ENCODE data around the gene BABAM2. TPM values are rescaled to one million over a fixed set of nuclear protein-coding genes. Genes with fewer than 3 reads are reported as not detected.
A peak's percentile ranks its signal among the peaks of the same experiment; 100 is the strongest.

The BABAM2 gene
- total RNA-seq, 4 donors from 2014 or later: 57.2 to 72.2 (median 67.5) TPM

DNA sequence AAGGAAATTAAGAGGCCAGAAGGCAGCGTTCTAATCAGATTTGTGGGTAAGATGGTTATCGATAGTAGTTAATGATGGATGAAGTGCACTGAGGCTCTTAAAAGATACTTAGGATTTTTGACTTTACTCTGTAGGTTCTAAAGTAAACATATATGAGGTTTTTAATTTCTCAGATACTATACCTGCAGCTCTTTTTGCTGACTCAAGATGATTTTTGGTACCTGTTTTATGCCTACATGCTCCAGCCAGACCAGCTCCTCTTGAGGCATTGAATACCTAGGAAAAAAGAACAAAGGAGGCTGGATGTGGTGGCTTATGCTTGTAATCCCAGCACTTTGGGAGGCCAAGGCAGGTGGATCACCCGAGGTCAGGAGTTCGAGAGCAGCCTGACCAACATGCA lies 260.5 kb downstream of the BABAM2 start:
- no peak for DNase-seq
- intact Hi-C loops (cut with DNase I; ENCODE audit: low total_unique reads): no loop called here
- Histone ChIP-seq H3K27me3 (no peaks in the 10 kb centered on the region), H3K27ac (peak overlapping the region in 1 of 4 donors; percentile 12), H3K4me3 (no peak overlapping the region), H3K4me1 (peaks cover 38 to 57% of the 10 kb centered on the region in 2 donors), H3K9me3 (peaks cover 0 to 3% (median 0%) of the 10 kb centered on the region in 3 donors), H3K36me3 (no peaks in the 10 kb centered on the region)
- no peak for ATAC-seq
- TF ChIP-seq POLR2A (IDR thresholded peaks at IDR 0.05): no peak
- TF ChIP-seq, protein P1, sequence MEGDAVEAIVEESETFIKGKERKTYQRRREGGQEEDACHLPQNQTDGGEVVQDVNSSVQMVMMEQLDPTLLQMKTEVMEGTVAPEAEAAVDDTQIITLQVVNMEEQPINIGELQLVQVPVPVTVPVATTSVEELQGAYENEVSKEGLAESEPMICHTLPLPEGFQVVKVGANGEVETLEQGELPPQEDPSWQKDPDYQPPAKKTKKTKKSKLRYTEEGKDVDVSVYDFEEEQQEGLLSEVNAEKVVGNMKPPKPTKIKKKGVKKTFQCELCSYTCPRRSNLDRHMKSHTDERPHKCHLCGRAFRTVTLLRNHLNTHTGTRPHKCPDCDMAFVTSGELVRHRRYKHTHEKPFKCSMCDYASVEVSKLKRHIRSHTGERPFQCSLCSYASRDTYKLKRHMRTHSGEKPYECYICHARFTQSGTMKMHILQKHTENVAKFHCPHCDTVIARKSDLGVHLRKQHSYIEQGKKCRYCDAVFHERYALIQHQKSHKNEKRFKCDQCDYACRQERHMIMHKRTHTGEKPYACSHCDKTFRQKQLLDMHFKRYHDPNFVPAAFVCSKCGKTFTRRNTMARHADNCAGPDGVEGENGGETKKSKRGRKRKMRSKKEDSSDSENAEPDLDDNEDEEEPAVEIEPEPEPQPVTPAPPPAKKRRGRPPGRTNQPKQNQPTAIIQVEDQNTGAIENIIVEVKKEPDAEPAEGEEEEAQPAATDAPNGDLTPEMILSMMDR (IDR thresholded peaks at IDR 0.05 in 4 of 5, conservative IDR thresholded peaks at IDR 0.05 in 1 of 5): no peak
- in situ Hi-C loops (cut with MboI; ENCODE audit: low sequenced_read_pairs in 4 of 4): no loop called here

DNA sequence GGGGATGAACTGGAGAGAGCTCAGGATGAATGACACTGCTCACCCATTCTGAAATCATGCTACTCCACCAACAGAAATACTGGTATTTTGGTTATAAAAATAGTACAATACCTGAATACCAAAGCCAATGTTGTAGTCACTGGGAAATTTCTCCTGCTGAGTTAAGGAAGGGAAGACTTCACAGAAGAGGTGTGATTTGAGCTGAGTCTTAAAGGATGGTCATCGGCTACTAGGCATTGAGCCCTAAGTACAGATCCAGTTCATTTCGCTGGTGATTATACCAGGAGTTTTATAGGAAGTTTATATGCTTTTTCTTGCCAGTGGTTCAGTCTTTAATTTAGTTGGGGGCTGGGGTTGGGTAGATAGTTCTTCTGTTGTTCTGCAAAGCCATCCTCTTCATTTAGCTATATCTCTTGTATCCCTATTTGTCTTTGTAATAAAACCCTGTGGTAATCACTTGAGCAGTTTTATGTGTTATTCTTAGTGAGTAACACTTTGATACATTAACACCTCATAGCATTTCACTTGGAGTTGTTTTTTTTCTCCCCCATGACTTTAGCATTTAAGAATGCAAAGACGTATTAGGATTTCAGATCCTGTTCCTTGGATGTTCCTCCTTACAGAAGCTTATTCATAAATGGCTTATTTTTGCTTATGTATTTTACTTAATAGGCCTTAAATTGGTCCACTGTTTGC lies 262.2 kb downstream of the BABAM2 start:
- Histone ChIP-seq H3K4me1 (peaks cover 36 to 53% of the 10 kb centered on the region in 2 donors), H3K4me3 (no peak overlapping the region), H3K27me3 (no peaks in the 10 kb centered on the region), H3K27ac (peak overlapping the region; percentile 62 to 72 (median 66)), H3K9me3 (peaks cover 0 to 3% (median 0%) of the 10 kb centered on the region in 3 donors), H3K36me3 (no peaks in the 10 kb centered on the region)
- in situ Hi-C loops (cut with MboI; ENCODE audit: low sequenced_read_pairs in 4 of 4) (no loop called here), intact Hi-C loops (cut with DNase I; ENCODE audit: low total_unique reads) (no loop called here)
- TF ChIP-seq, protein P1 (IDR thresholded peaks at IDR 0.05 in 4 of 5, conservative IDR thresholded peaks at IDR 0.05 in 1 of 5): no peak
- no peak for TF ChIP-seq POLR2A (IDR thresholded peaks at IDR 0.05)
- ATAC-seq: peak; percentile 34 to 80
- no peak for DNase-seq

DNA sequence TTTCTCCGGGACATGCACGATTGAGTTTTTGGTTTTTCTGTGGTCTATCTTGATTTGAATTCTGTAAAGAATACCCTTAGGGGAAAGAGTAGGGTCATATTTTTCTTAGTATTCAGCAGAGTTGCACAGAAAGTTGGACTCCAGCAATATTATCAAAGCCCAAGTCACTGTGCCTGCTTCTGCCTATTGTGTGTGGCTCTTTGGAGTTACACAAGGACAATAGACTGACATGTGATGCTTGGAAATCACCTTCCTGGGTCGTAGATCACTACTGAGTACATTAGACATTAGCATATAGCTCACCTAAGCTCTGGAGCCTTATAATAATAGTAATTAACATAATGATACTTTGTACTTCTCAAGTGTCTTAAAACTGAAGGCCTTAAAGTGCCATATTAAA lies 263.3 kb downstream of the BABAM2 start:
- no peaks in the 10 kb centered on the region for H3K27me3 ChIP-seq
- peaks cover 27 to 42% of the 10 kb centered on the region in 2 donors for H3K4me1 ChIP-seq
- DNase-seq: no peak
- no peak for ATAC-seq
- peaks cover 0 to 3% (median 0%) of the 10 kb centered on the region in 3 donors for H3K9me3 ChIP-seq
- in situ Hi-C loops (cut with MboI; ENCODE audit: low sequenced_read_pairs in 4 of 4) (no loop called here), intact Hi-C loops (cut with DNase I; ENCODE audit: low total_unique reads) (no loop called here)
- no peaks in the 10 kb centered on the region for H3K36me3 ChIP-seq
- H3K27ac ChIP-seq: peak overlapping the region in 3 of 4 donors; percentile 62 to 72 (median 71)
- H3K4me3 ChIP-seq: no peak overlapping the region
- no peak for TF ChIP-seq POLR2A (IDR thresholded peaks at IDR 0.05)
- TF ChIP-seq, protein P1 (IDR thresholded peaks at IDR 0.05 in 4 of 5, conservative IDR thresholded peaks at IDR 0.05 in 1 of 5): no peak

DNA sequence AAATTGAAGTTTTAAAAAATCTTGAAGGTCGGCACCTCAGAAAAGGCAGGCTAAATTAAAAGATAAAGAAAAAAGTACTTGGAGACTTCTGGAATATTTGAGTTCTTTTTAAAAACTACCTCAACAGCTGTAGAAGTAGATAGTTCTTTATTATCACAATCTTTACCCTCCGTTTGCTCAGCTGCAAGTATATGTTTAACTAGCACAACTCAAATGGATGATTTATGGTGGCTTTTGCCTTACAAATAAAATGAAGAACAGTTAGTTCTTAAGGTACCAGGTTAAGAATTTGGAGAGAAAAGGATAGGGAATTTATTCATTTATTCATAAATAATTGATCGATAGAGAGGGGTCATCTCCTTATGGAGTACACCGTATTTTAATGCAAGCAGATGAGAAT lies 264.6 kb downstream of the BABAM2 start:
- no peak for TF ChIP-seq POLR2A (IDR thresholded peaks at IDR 0.05)
- TF ChIP-seq, protein P1 (IDR thresholded peaks at IDR 0.05 in 4 of 5, conservative IDR thresholded peaks at IDR 0.05 in 1 of 5): no peak
- ATAC-seq: no peak
- DNase-seq: no peak
- H3K27ac ChIP-seq: no peak overlapping the region
- in situ Hi-C loops (cut with MboI; ENCODE audit: low sequenced_read_pairs in 4 of 4): no loop called here
- no peaks in the 10 kb centered on the region for H3K36me3 ChIP-seq
- H3K9me3 ChIP-seq: peaks cover 0 to 3% (median 0%) of the 10 kb centered on the region in 3 donors
- no peak overlapping the region for H3K4me3 ChIP-seq
- H3K4me1 ChIP-seq: peaks cover 21 to 29% of the 10 kb centered on the region in 2 donors
- H3K27me3 ChIP-seq: no peaks in the 10 kb centered on the region
- intact Hi-C loops (cut with DNase I; ENCODE audit: low total_unique reads): no loop called here

All from gastrocnemius medialis (tissue), 4 donors.